MM.1S (cell line): ENCODE measurements around the gene SHMT1.
"Not testable (repeated sequence)": the region's sequence is repeated elsewhere in the genome, so short reads cannot be mapped to it uniquely, and the experiment has no call there.

ENCODE experiments used
- DNase-seq: peaks from one replicate; pipeline ENCODE4 v3.0.0-alpha.2; 2015
- H2AFZ ChIP-seq: fragments of 300-600 bp; sonication (generic); 2 replicates; pipeline ENCODE4 v1.6.0; 2016; ENCODE audit warnings: antibody characterized with exemption, low read length
- H3F3A ChIP-seq: fragments of 300-600 bp; sonication (generic); 2 replicates; pipeline ENCODE4 v1.6.1; 2016; ENCODE audit warnings: mild to moderate bottlenecking, antibody characterized with exemption, low read length, moderate library complexity, mixed read lengths; ENCODE audit not compliant: insufficient read depth
- H3K27ac ChIP-seq: fragments of 300-600 bp; sonication (generic); 2 replicates; pipeline ENCODE4 v1.5.1; 2016; ENCODE audit warnings: mild to moderate bottlenecking, low read length
- H3K27me3 ChIP-seq: fragments of 300-600 bp; sonication (generic); replicated peaks from 2 replicates; pipeline ENCODE4 v1.6.0; 2016; ENCODE audit warnings: low read length; ENCODE audit not compliant: insufficient read depth
- H3K36me3 ChIP-seq: fragments of 300-600 bp; sonication (generic); replicated peaks from 2 replicates; pipeline ENCODE4 v1.6.1; 2016; ENCODE audit warnings: mild to moderate bottlenecking, low read length, mixed read lengths; ENCODE audit not compliant: insufficient read depth
- H3K4me1 ChIP-seq: fragments of 300-600 bp; sonication (generic); 2 replicates; pipeline ENCODE4 v1.6.1; 2016; ENCODE audit warnings: low read length, mixed read lengths
- H3K4me2 ChIP-seq: fragments of 300-600 bp; sonication (generic); 2 replicates; pipeline ENCODE4 v1.6.0; 2016; ENCODE audit warnings: low read depth, low read length
- H3K4me3 ChIP-seq: fragments of 300-600 bp; sonication (generic); 2 replicates; pipeline ENCODE4 v1.5.1; 2016; ENCODE audit warnings: low read length, mixed read lengths
- H3K79me2 ChIP-seq: fragments of 300-600 bp; sonication (generic); 2 replicates; pipeline ENCODE4 v1.6.1; 2016; ENCODE audit warnings: mixed run types, low read length, mixed read lengths
- H3K9ac ChIP-seq: fragments of 300-600 bp; sonication (generic); 2 replicates; pipeline ENCODE4 v1.6.1; 2016; ENCODE audit warnings: low read length, mixed read lengths
- H3K9me2 ChIP-seq: fragments of 300-600 bp; sonication (generic); replicated peaks from 2 replicates; pipeline ENCODE4 v1.6.1; 2016; ENCODE audit warnings: mild to moderate bottlenecking, low read length, mixed read lengths; ENCODE audit not compliant: insufficient read depth
- H3K9me3 ChIP-seq: fragments of 300-600 bp; sonication (generic); replicated peaks from 2 replicates; pipeline ENCODE4 v1.6.1; 2016; ENCODE audit warnings: mild to moderate bottlenecking, low read length, mixed read lengths; ENCODE audit not compliant: insufficient read depth
- H4K20me1 ChIP-seq: fragments of 300-600 bp; sonication (generic); 2 replicates; pipeline ENCODE4 v1.6.1; 2016; ENCODE audit warnings: mild to moderate bottlenecking, low read length, moderate library complexity, mixed read lengths; ENCODE audit not compliant: insufficient read depth
- CTCF ChIP-seq: fragments of 300-600 bp; sonication (generic); IDR thresholded peaks from 2 replicates; pipeline ENCODE4 v1.5.1; 2016; ENCODE audit warnings: antibody characterized with exemption, low read length, mixed read lengths
- EZH2 ChIP-seq: fragments of 300-600 bp; sonication (generic); optimal IDR thresholded peaks from 2 replicates; pipeline ENCODE3; 2017; ENCODE audit warnings: low read depth, mild to moderate bottlenecking, antibody characterized with exemption, low read length, mixed read lengths
- EZH2phosphoT487 ChIP-seq: fragments of 300-600 bp; sonication (generic); IDR thresholded peaks from 2 replicates; pipeline ENCODE4 v1.6.1; 2018; ENCODE audit warnings: antibody characterized with exemption, low read length

Gene SHMT1

GRCh38 chr17:18300725-18301480 is 62.4 kb downstream of the SHMT1 start:
- Histone ChIP-seq H3K4me3 (no peak overlapping the region), H3K9me3 (no peaks in the 10 kb centered on the region), H3K4me2 (no peak overlapping the region), H3K27me3 (no peaks in the 10 kb centered on the region), H3K36me3 (peaks cover 6% of the 10 kb centered on the region), H4K20me1 (no peaks in the 10 kb centered on the region), H2AFZ (no peak overlapping the region), H3K9ac (no peak overlapping the region), H3K27ac (no peak overlapping the region), H3K79me2 (peaks cover 7% of the 10 kb centered on the region), H3K9me2 (no peaks in the 10 kb centered on the region), H3K4me1 (no peaks in the 10 kb centered on the region), H3F3A (no peaks in the 10 kb centered on the region)
- DNase-seq = no peak
- no peak for TF ChIP-seq CTCF
- TF ChIP-seq EZH2 = no peak

- not testable (repeated sequence) for H3K4me3 ChIP-seq, H2AFZ ChIP-seq, H3K27me3 ChIP-seq, H3K9me3 ChIP-seq, H3K9me2 ChIP-seq, H3K79me2 ChIP-seq, H3F3A ChIP-seq, H4K20me1 ChIP-seq, H3K36me3 ChIP-seq, H3K27ac ChIP-seq, H3K9ac ChIP-seq, H3K4me1 ChIP-seq, H3K4me2 ChIP-seq, DNase-seq
Observed at GRCh38 chr17:18298061-18298460, 65.3 kb downstream of the SHMT1 start.

GRCh38 chr17:18291718-18292540 is 71.4 kb downstream of the SHMT1 start:
- no peak overlapping the region for H2AFZ ChIP-seq
- no peak for DNase-seq
- H3K79me2 ChIP-seq = no peaks in the 10 kb centered on the region
- no peak overlapping the region for H3K27ac ChIP-seq
- no peak overlapping the region for H3K4me2 ChIP-seq
- no peaks in the 10 kb centered on the region for H4K20me1 ChIP-seq
- H3K4me1 ChIP-seq = no peaks in the 10 kb centered on the region
- no peaks in the 10 kb centered on the region for H3F3A ChIP-seq
- H3K9ac ChIP-seq = no peak overlapping the region
- no peaks in the 10 kb centered on the region for H3K9me2 ChIP-seq
- H3K4me3 ChIP-seq = no peak overlapping the region
- no peaks in the 10 kb centered on the region for H3K9me3 ChIP-seq
- no peaks in the 10 kb centered on the region for H3K36me3 ChIP-seq
- TF ChIP-seq CTCF = no peak
- no peak for TF ChIP-seq EZH2phosphoT487
- no peak for TF ChIP-seq EZH2
- no peaks in the 10 kb centered on the region for H3K27me3 ChIP-seq

- H3K36me3 ChIP-seq = peaks cover 8% of the 10 kb centered on the region
- TF ChIP-seq CTCF = no peak
- TF ChIP-seq EZH2 = no peak
- no peak for TF ChIP-seq EZH2phosphoT487
- no peaks in the 10 kb centered on the region for H3K27me3 ChIP-seq
- H3K4me1 ChIP-seq = no peaks in the 10 kb centered on the region
- H2AFZ ChIP-seq = no peak overlapping the region
- no peak for DNase-seq
- no peak overlapping the region for H3K4me3 ChIP-seq
- H4K20me1 ChIP-seq = no peaks in the 10 kb centered on the region
- H3K9me2 ChIP-seq = no peaks in the 10 kb centered on the region
- H3K79me2 ChIP-seq = 0 out of 2 replicates have a peak, but pooled peaks cover 7% of the 10 kb centered on the region
- H3K9ac ChIP-seq = no peak overlapping the region
- H3K9me3 ChIP-seq = no peaks in the 10 kb centered on the region
- H3K27ac ChIP-seq = no peak overlapping the region
- no peak overlapping the region for H3K4me2 ChIP-seq
- no peaks in the 10 kb centered on the region for H3F3A ChIP-seq
Observed at GRCh38 chr17:18285296-18285695, 78.1 kb downstream of the SHMT1 start.
